H9 (cell line): ENCODE data around the gene HSD17B7. TPM values are rescaled to one million over a fixed set of nuclear protein-coding genes. Genes with fewer than 3 reads are reported as not detected.

Source experiments
- DNase-seq: peaks from one replicate; pipeline ENCODE4 v3.0.0-alpha.2; 2017
- H2AFZ ChIP-seq: one replicate; pipeline ENCODE4 v1.6.1; 2013; ENCODE audit warnings: mild to moderate bottlenecking, low read length, control low read depth, moderate library complexity
- H2AK5ac ChIP-seq: 2 replicates; pipeline ENCODE4 v1.6.1; 2013; ENCODE audit warnings: low read length, control low read depth, mixed read lengths; ENCODE audit not compliant: insufficient read length
- H2BK120ac ChIP-seq: one replicate; pipeline ENCODE4 v1.6.1; 2013; ENCODE audit warnings: low read depth, mild to moderate bottlenecking, low read length, control low read depth, inconsistent platforms; ENCODE audit not compliant: poor library complexity, severe bottlenecking
- H2BK12ac ChIP-seq: 2 replicates; pipeline ENCODE4 v1.6.1; 2013; ENCODE audit warnings: low read length, control low read depth, mixed read lengths, low read depth; ENCODE audit not compliant: insufficient read length
- H2BK15ac ChIP-seq: 2 replicates; pipeline ENCODE4 v1.6.1; 2013; ENCODE audit warnings: low read depth, low read length, control low read depth
- H2BK20ac ChIP-seq: one replicate; pipeline ENCODE4 v1.6.1; 2013; ENCODE audit warnings: low read depth, mild to moderate bottlenecking, low read length, control low read depth, inconsistent platforms; ENCODE audit not compliant: poor library complexity, severe bottlenecking
- H2BK5ac ChIP-seq: 2 replicates; pipeline ENCODE4 v1.6.1; 2013; ENCODE audit warnings: low read length, control low read depth, mixed read lengths; ENCODE audit not compliant: insufficient read length
- H3K14ac ChIP-seq: 2 replicates; pipeline ENCODE4 v1.6.1; 2013; ENCODE audit warnings: low read length, control low read depth; ENCODE audit not compliant: insufficient read depth
- H3K18ac ChIP-seq: 2 replicates; pipeline ENCODE4 v1.6.1; 2013; ENCODE audit warnings: low read depth, mild to moderate bottlenecking, mixed read lengths, low read length, control low read depth; ENCODE audit not compliant: insufficient read length
- H3K23ac ChIP-seq: 2 replicates; pipeline ENCODE4 v1.6.1; 2013; ENCODE audit warnings: low read length, control low read depth, mixed read lengths, low read depth; ENCODE audit not compliant: insufficient read length
- H3K23me2 ChIP-seq: 2 replicates; pipeline ENCODE4 v1.6.1; 2013; ENCODE audit warnings: low read depth, mild to moderate bottlenecking, mixed read lengths, low read length, control low read depth; ENCODE audit not compliant: insufficient read length, poor library complexity, severe bottlenecking
- H3K27ac ChIP-seq: 2 replicates; pipeline ENCODE4 v1.5.1; 2013; ENCODE audit warnings: low read length, control low read depth, mixed read lengths, low read depth; ENCODE audit not compliant: insufficient read length
- H3K27me3 ChIP-seq: 2 replicates; pipeline ENCODE4 v1.6.1; 2013; ENCODE audit warnings: low read length, control low read depth, inconsistent platforms; ENCODE audit not compliant: insufficient read depth
- H3K4ac ChIP-seq: 2 replicates; pipeline ENCODE4 v1.6.1; 2013; ENCODE audit warnings: low read depth, mild to moderate bottlenecking, control low read depth, inconsistent platforms, low read length, moderate library complexity
- H3K4me1 ChIP-seq: 2 replicates; pipeline ENCODE4 v1.6.1; 2013; ENCODE audit warnings: low read length, control low read depth, inconsistent platforms; ENCODE audit not compliant: insufficient read depth
- H3K4me2 ChIP-seq: 2 replicates; pipeline ENCODE4 v1.6.1; 2013; ENCODE audit warnings: low read length, control low read depth, mixed read lengths; ENCODE audit not compliant: insufficient read length, insufficient read depth
- H3K56ac ChIP-seq: 2 replicates; pipeline ENCODE4 v1.6.1; 2013; ENCODE audit warnings: low read depth, mild to moderate bottlenecking, mixed read lengths, low read length, control low read depth; ENCODE audit not compliant: insufficient read length
- H3K79me1 ChIP-seq: 2 replicates; pipeline ENCODE4 v1.6.1; 2013; ENCODE audit warnings: low read depth, mild to moderate bottlenecking, moderate library complexity, low read length, control low read depth, inconsistent platforms; ENCODE audit not compliant: insufficient read depth, poor library complexity, severe bottlenecking
- H3K79me2 ChIP-seq: 2 replicates; pipeline ENCODE4 v1.6.1; 2013; ENCODE audit warnings: low read length, control low read depth, inconsistent platforms; ENCODE audit not compliant: insufficient read depth
- H3K9ac ChIP-seq: 2 replicates; pipeline ENCODE4 v1.6.1; 2013; ENCODE audit warnings: low read length, control low read depth, mixed read lengths; ENCODE audit not compliant: insufficient read length; ENCODE audit errors: extremely low read depth
- H3K9me3 ChIP-seq: one replicate; pipeline ENCODE4 v1.6.1; 2013; ENCODE audit warnings: low read depth, low read length, inconsistent platforms; ENCODE audit not compliant: control insufficient read depth
- H3T11ph ChIP-seq: one replicate; pipeline ENCODE4 v1.6.1; 2013; ENCODE audit warnings: mild to moderate bottlenecking, low read length, control low read depth, inconsistent platforms
- H4K20me1 ChIP-seq: one replicate; pipeline ENCODE4 v1.6.1; 2013; ENCODE audit not compliant: control insufficient read depth, insufficient read length, insufficient read depth
- H4K5ac ChIP-seq: 2 replicates; pipeline ENCODE4 v1.6.1; 2013; ENCODE audit warnings: low read depth, mild to moderate bottlenecking, mixed read lengths, low read length, control low read depth; ENCODE audit not compliant: insufficient read length
- H4K8ac ChIP-seq: replicated peaks from 2 replicates; pipeline ENCODE4 v1.6.1; 2013; ENCODE audit warnings: low read length, control low read depth, mixed read lengths, low read depth; ENCODE audit not compliant: insufficient read length
- H4K91ac ChIP-seq: 2 replicates; pipeline ENCODE4 v1.6.1; 2013; ENCODE audit warnings: low read depth, mild to moderate bottlenecking, moderate library complexity, mixed read lengths, low read length, control low read depth; ENCODE audit not compliant: insufficient read length
- H3K27ac Mint-ChIP-seq, 3 experiments: 2 replicates in 2 of 3; 3 replicates in 1 of 3; pipeline ENCODE4 v1.8.0; 2020 to 2021; ENCODE audit warnings: mixed read lengths in 3 of 3, mild to moderate bottlenecking in 1 of 3, moderate library complexity in 1 of 3
- H3K27me3 Mint-ChIP-seq: 2 replicates; pipeline ENCODE4 v1.8.0; 2021; ENCODE audit warnings: low read depth, mild to moderate bottlenecking, moderate library complexity, mixed read lengths
- H3K36me3 Mint-ChIP-seq, 3 experiments: 2 replicates in 2 of 3; 3 replicates in 1 of 3; pipeline ENCODE4 v1.8.0; 2020 to 2021; ENCODE audit warnings: low read depth in 3 of 3, mixed read lengths in 3 of 3; ENCODE audit not compliant: insufficient read depth in 1 of 3
- H3K4me1 Mint-ChIP-seq, 2 experiments: 2 replicates each; pipeline ENCODE4 v1.8.0; 2020; ENCODE audit warnings: mixed read lengths in 2 of 2
- H3K4me3 Mint-ChIP-seq, 2 experiments: 2 replicates in 1 of 2; 3 replicates in 1 of 2; pipeline ENCODE4 v1.8.0; 2020 to 2021; ENCODE audit warnings: mild to moderate bottlenecking in 2 of 2, mixed read lengths in 2 of 2, moderate library complexity in 1 of 2
- H3K9me3 Mint-ChIP-seq, 2 experiments: 2 replicates in 1 of 2; 3 replicates in 1 of 2; pipeline ENCODE4 v1.8.0; 2020; ENCODE audit warnings: mild to moderate bottlenecking in 2 of 2, mixed read lengths in 2 of 2, moderate library complexity in 1 of 2
- CTCF ChIP-seq: fragments of 200-600 bp; sonication (generic); conservative IDR thresholded peaks from 3 replicates; pipeline ENCODE4 v1.8.0; 2021; ENCODE audit warnings: antibody characterized with exemption, mild to moderate bottlenecking
- WGBS: extraction: QIAGEN DNeasy Blood & Tissue Kit; methylation state at CpG from one replicate; pipeline ENCODE4 v1.1.7; 2013; ENCODE audit warnings: missing lambda C conversion rate, low lambda C conversion rate, mixed read lengths; ENCODE audit not compliant: insufficient read length; ENCODE audit errors: extremely low coverage; 5-methylcytosine and 5-hydroxymethylcytosine counted together
- total RNA-seq: library from RNA; stranded (reverse); gene quantifications from 2 replicates; pipeline ENCODE4 v1.2.1, GENCODE V29; 2021

HSD17B7 gene
- total RNA-seq, 1 experiment from 2014 or later: 26.2 TPM

- no peak overlapping the region for H2AFZ ChIP-seq
These were observed 33.4 kb downstream of the HSD17B7 start for GRCh38 chr1:162823771-162824525.

More at GRCh38 chr1:162823771-162824525, 33.4 kb downstream of the HSD17B7 start:
- Histone ChIP-seq H3K9ac (no peak overlapping the region), H3K79me2 (no peaks in the 10 kb centered on the region), H3K27ac (no peak overlapping the region), H3K27me3 (no peaks in the 10 kb centered on the region), H3T11ph (no peak overlapping the region), H4K20me1 (no peaks in the 10 kb centered on the region), H3K4ac (no peak overlapping the region), H3K18ac (no peak overlapping the region), H3K9me3 (no peaks in the 10 kb centered on the region), H4K8ac (no peak overlapping the region), H2BK15ac (no peak overlapping the region), H4K5ac (no peak overlapping the region), H3K23me2 (peaks cover 8% of the 10 kb centered on the region), H3K14ac (no peak overlapping the region), H3K79me1 (no peaks in the 10 kb centered on the region), H2BK20ac (no peak overlapping the region), H2BK5ac (no peak overlapping the region), H2BK12ac (no peak overlapping the region), H2BK120ac (no peak overlapping the region), H3K23ac (no peak overlapping the region), H3K4me1 (no peaks in the 10 kb centered on the region), H2AK5ac (no peak overlapping the region), H3K56ac (no peak overlapping the region), H4K91ac (no peak overlapping the region), H3K4me2 (no peak overlapping the region)
- Mint-ChIP-seq H3K27ac (no peak overlapping the region), H3K27me3 (peaks cover 3% of the 10 kb centered on the region), H3K9me3 (no peaks in the 10 kb centered on the region), H3K4me3 (no peak overlapping the region), H3K36me3 (no peaks in the 10 kb centered on the region), H3K4me1 (peaks cover 18 to 21% of the 10 kb centered on the region in 2 experiments)
- no peak for DNase-seq
- no CpG with 5 or more reads among the region's 2 CpGs for WGBS
- no peak for TF ChIP-seq CTCF
